ENCODE data around the gene ACOT8. TPM values are rescaled to one million over a fixed set of nuclear protein-coding genes. Genes with fewer than 3 reads are reported as not detected.

Gene ACOT8
- total RNA-seq, 4 donors from 2014 or later: 21.9 to 32.6 (median 27.1) TPM

- TF ChIP-seq CTCF (IDR thresholded peaks at IDR 0.05; ENCODE audit: low read depth): no peak
These were observed 10.6 kb upstream of the ACOT8 start for GRCh38 chr20:45867819-45868176.

- TF ChIP-seq CTCF (IDR thresholded peaks at IDR 0.05; ENCODE audit: low read depth): no peak
These were observed 10.1 kb upstream of the ACOT8 start for GRCh38 chr20:45867136-45867818.

- no peak for TF ChIP-seq CTCF (IDR thresholded peaks at IDR 0.05; ENCODE audit: low read depth)
These were observed 9.3 kb upstream of the ACOT8 start for GRCh38 chr20:45866454-45866853.

GRCh38 chr20:45863543-45864470 is 6.6 kb upstream of the ACOT8 start:
- TF ChIP-seq CTCF (IDR thresholded peaks at IDR 0.05; ENCODE audit: low read depth): no peak

- no peak for TF ChIP-seq CTCF (IDR thresholded peaks at IDR 0.05; ENCODE audit: low read depth)
These were observed 4.3 kb upstream of the ACOT8 start for GRCh38 chr20:45861221-45862075.

GRCh38 chr20:45860560-45861220 is 3.5 kb upstream of the ACOT8 start:
- TF ChIP-seq CTCF (IDR thresholded peaks at IDR 0.05; ENCODE audit: low read depth): no peak
